Activated naive CD8-positive, alpha-beta T cell treated with anti-CD3 and anti-CD28 coated beads, Interleukin-2, amount 10 ng/mL, durations not matched to agents 7 days and 5 days (primary cell): ENCODE measurements around the gene PMPCB. TPM values are rescaled to one million over a fixed set of nuclear protein-coding genes. Genes with fewer than 3 reads are reported as not detected.

Source experiments
- ATAC-seq: fragments of 150-1000 bp; cut with Tn5 transposase; one replicate; pipeline ENCODE4 v1.10.0; 2021; ENCODE audit warnings: low read depth, moderate library complexity
- POLR2A ChIA-PET: fragments of 350-600 bp; sonication (Branson Sonifier 250); formaldehyde crosslinking; loops from one replicate; lab custom pipeline; 2021; ENCODE audit warnings: antibody characterized with exemption; lab: Charles Lee
- DNase-seq: peaks from one replicate; pipeline ENCODE4 v3.0.0; 2021
- H3K27ac Mint-ChIP-seq: one replicate; pipeline ENCODE4 v1.8.0; 2022; ENCODE audit warnings: mild to moderate bottlenecking, mixed read lengths
- H3K27me3 Mint-ChIP-seq: one replicate; pipeline ENCODE4 v1.8.0; 2022; ENCODE audit warnings: mild to moderate bottlenecking, moderate library complexity, mixed read lengths
- H3K36me3 Mint-ChIP-seq: one replicate; pipeline ENCODE4 v1.8.0; 2021; ENCODE audit warnings: mild to moderate bottlenecking, mixed read lengths
- H3K4me1 Mint-ChIP-seq: one replicate; pipeline ENCODE4 v1.8.0; 2021; ENCODE audit warnings: mixed read lengths
- H3K4me3 Mint-ChIP-seq: one replicate; pipeline ENCODE4 v1.8.0; 2022; ENCODE audit warnings: mild to moderate bottlenecking, moderate library complexity, mixed read lengths
- H3K9me3 Mint-ChIP-seq: one replicate; pipeline ENCODE4 v1.8.0; 2021; ENCODE audit warnings: mixed read lengths
- total RNA-seq, 2 experiments: library from RNA; stranded (reverse); gene quantifications; one replicate each; pipeline ENCODE4 v1.2.3, GENCODE V29; 2021

PMPCB gene
- total RNA-seq, 2 experiments from 2014 or later: 57.0 to 62.2 TPM

DNA sequence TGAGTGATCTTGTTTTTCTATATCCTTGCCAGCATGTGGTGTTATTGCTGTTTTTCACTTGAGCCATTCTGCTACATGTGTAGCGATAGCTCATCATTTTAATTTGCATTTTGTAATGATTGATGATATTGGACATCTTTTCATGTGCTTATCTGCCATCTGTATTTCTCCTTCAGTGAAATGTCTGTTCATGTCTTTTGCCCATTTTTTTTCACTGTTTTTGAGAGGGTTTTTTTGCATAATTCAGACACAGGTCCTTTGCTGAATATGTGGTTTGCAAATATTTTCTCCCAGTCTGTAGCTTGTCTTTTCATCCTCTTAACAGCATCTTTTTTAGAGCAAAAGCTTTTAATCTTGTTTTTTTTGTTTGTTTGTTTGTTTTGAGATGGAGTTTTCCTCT, 3.7 kb upstream of the PMPCB start:
- peaks cover 22% of the 10 kb centered on the region for H3K27me3 Mint-ChIP-seq
- POLR2A ChIA-PET: no interaction called here
- H3K36me3 Mint-ChIP-seq: no peaks in the 10 kb centered on the region
- ATAC-seq (no peak), DNase-seq (no peak)
- no peak overlapping the region for H3K4me3 Mint-ChIP-seq
- peaks cover 16% of the 10 kb centered on the region for H3K4me1 Mint-ChIP-seq
- H3K9me3 Mint-ChIP-seq: no peaks in the 10 kb centered on the region
- no peak overlapping the region for H3K27ac Mint-ChIP-seq

DNA sequence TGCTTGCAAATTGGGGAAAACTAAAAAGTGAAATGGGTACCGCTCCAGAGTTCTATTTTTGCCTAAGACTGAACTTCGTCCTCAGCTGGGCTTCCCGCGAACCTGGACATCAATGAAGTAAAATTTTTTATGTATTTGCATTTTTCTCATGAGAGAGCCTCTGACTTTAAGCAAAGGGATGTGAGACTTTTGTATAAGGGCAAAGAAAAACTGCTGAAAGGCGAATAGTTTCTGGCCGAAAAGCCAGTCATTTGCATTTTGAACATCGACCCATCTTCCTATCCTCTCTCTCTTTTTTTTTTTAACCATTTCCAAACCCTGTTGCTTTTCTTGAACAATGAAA, 573 bp downstream of the PMPCB start:
- DNase-seq (no peak), ATAC-seq (no peak)
- H3K27me3 Mint-ChIP-seq: peaks cover 3% of the 10 kb centered on the region
- POLR2A ChIA-PET: interaction anchor here (1.2 kb wide), 1 partner anchor 50 kb away, joined by 3 read pairs; the partner anchor contains the start of gene PSMC2
- peak overlapping the region; percentile 85 for H3K27ac Mint-ChIP-seq
- H3K9me3 Mint-ChIP-seq: no peaks in the 10 kb centered on the region
- peaks cover 12% of the 10 kb centered on the region for H3K36me3 Mint-ChIP-seq
- peaks cover 25% of the 10 kb centered on the region for H3K4me1 Mint-ChIP-seq
- H3K4me3 Mint-ChIP-seq: peak overlapping the region; percentile 85

DNA sequence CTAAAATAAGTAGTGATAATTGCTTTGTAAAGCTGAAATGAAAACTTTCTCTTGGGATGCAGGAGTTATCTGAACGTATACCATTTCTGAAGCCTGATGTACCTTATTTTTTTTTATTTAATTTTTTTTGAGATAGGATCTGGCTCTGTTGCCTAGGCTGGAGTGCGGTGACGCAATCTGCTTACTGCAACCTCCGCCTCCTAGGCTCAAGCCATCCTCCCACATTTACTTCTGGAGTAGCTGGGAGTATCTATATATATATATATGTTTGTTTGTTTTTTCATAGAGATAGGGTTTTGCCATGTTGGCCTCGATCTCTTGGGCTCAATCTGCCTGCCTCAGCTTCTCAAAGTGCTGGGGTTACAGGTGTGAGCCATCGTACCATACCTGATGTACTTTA, 2.4 kb downstream of the PMPCB start:
- ATAC-seq (no peak), DNase-seq (no peak)
- Mint-ChIP-seq H3K9me3 (no peaks in the 10 kb centered on the region), H3K27ac (no peak overlapping the region), H3K4me1 (peaks cover 25% of the 10 kb centered on the region), H3K27me3 (no peaks in the 10 kb centered on the region), H3K4me3 (no peak overlapping the region), H3K36me3 (peaks cover 22% of the 10 kb centered on the region)
- POLR2A ChIA-PET: no interaction called here

DNA sequence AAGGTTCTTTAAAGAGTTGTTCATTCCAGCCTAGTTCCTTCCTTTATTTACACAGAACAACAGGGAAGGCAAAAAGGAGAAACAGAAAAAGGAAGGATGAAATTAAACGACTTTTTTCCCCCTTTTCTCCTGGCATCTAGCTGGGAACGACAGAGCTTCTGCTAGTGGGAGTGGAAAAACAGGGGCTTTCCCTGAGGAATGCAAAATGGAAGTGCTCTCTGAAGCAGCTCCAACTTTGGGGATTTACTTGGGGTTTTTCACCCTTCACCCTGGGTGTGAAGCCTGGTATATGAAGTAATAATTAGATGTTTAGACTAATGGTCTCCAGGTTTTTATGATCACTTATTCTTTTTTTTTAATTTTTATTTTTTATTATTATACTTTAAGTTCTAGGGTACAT, 4.2 kb downstream of the PMPCB start:
- Mint-ChIP-seq H3K27ac (no peak overlapping the region), H3K27me3 (no peaks in the 10 kb centered on the region), H3K4me1 (peaks cover 23% of the 10 kb centered on the region), H3K9me3 (no peaks in the 10 kb centered on the region), H3K36me3 (peaks cover 31% of the 10 kb centered on the region), H3K4me3 (no peak overlapping the region)
- POLR2A ChIA-PET: no interaction called here
- DNase-seq (no peak), ATAC-seq (no peak)

DNA sequence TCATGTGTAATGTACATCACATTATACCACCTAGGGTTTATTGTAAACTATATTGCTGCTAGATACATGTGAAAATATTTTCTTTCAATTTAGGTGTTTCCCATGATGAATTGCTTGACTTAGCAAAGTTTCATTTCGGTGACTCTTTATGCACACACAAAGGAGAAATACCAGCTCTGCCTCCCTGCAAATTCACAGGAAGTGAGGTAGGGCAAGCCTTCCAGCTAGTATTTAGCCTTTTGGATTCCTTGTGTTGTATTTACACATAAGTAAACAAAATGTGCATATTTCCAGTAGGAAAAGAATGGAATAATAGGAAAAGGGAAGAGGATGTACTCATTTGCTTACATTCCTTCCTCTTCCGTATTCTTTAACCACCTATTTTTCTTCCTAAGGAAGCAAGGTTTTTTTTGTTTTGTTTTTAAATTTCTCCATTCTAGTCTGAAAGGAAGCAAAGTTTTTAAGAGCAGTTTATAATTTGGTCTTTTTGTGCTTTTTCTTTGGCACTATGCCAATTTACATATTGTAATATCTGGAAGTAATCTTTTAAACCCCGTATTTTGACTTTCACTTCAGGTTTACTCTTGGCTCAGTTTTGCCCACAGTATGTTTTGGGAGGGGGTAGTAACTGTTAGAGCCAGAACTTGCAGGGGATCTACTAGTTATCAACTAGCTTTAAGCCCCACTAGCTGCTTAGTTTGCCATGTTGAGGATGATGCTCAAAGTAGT, 10.4 kb downstream of the PMPCB start:
- no peaks in the 10 kb centered on the region for H3K9me3 Mint-ChIP-seq
- H3K4me1 Mint-ChIP-seq: no peaks in the 10 kb centered on the region
- POLR2A ChIA-PET: no interaction called here
- no peak for DNase-seq
- H3K36me3 Mint-ChIP-seq: peaks cover 38% of the 10 kb centered on the region
- ATAC-seq: no peak
- H3K4me3 Mint-ChIP-seq: no peak overlapping the region
- no peaks in the 10 kb centered on the region for H3K27me3 Mint-ChIP-seq
- H3K27ac Mint-ChIP-seq: no peak overlapping the region

DNA sequence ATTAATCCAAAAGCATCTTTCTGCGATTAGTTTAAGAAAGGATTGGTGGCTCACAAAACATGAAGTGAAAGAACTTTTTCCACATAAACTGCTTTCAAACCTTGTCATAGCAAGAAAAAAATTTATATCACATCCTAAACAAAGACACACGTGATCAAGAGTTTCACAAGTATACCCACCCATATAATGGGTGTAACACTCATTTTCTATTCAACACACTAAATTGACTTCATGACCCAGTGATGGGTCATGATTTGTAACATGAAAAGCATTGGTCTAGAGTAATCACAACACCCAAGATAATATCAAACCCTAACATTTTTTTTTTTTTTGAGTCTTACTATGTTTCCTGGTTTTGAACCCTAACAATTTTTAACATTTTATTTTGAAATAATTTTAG, 17.6 kb downstream of the PMPCB start:
- Mint-ChIP-seq H3K4me3 (no peak overlapping the region), H3K36me3 (peaks cover 41% of the 10 kb centered on the region), H3K9me3 (no peaks in the 10 kb centered on the region), H3K27me3 (no peaks in the 10 kb centered on the region), H3K4me1 (peaks cover 5% of the 10 kb centered on the region), H3K27ac (no peak overlapping the region)
- ATAC-seq (no peak), DNase-seq (no peak)
- POLR2A ChIA-PET: no interaction called here

DNA sequence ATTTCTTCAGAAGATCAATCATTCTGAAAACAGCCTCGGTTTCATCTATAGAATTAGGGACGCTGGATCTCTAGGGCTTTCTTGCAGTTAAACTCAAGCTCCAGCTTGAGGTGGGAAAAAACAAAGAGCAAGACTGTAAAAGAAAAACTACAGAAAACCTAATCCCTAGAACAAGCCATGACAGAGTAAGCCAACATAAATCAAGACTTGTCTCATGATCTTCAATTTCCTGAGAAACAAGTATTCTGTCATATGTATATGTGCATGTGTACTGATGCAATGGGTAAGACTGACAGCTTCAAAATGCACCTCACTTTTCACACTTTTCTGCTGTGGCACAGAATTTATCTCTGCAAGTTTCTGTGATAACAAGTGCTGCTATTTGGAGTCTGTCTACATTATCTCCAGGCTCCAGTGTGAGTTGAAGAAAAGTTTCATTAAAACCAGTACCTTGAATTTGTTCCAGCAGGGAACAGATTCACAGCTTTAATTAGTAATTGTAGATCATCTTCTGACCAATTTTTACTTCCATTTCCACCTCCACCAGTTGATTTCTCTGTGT, 19.2 kb downstream of the PMPCB start:
- Mint-ChIP-seq H3K9me3 (no peaks in the 10 kb centered on the region), H3K27me3 (no peaks in the 10 kb centered on the region), H3K27ac (peak overlapping the region; percentile 35), H3K4me1 (peaks cover 5% of the 10 kb centered on the region), H3K4me3 (no peak overlapping the region), H3K36me3 (peaks cover 38% of the 10 kb centered on the region)
- ATAC-seq (no peak), DNase-seq (no peak)
- POLR2A ChIA-PET: no interaction called here

DNA sequence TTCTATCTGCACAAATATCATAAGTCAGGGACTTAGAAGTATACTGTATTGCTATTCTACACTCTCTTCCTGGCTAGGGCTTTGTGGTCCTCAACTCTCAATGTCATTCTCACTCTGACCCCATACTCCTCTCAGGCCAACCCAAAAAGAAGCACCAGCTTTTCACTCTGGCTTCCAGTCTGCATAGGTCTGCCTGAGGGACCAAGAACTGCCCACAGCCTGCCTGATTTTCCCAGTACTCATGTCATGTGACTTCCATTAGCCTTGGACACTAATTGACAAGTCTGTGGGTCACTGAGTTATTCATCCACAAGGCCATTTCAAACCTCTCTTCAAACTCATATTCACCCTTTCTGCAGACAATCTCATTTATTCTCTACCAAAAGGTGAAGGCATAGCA, 19.8 kb downstream of the PMPCB start:
- no peak overlapping the region for H3K4me3 Mint-ChIP-seq
- DNase-seq (no peak), ATAC-seq (no peak)
- no peaks in the 10 kb centered on the region for H3K9me3 Mint-ChIP-seq
- peak overlapping the region; percentile 35 for H3K27ac Mint-ChIP-seq
- peaks cover 35% of the 10 kb centered on the region for H3K36me3 Mint-ChIP-seq
- H3K4me1 Mint-ChIP-seq: peaks cover 5% of the 10 kb centered on the region
- POLR2A ChIA-PET: no interaction called here
- no peaks in the 10 kb centered on the region for H3K27me3 Mint-ChIP-seq

DNA sequence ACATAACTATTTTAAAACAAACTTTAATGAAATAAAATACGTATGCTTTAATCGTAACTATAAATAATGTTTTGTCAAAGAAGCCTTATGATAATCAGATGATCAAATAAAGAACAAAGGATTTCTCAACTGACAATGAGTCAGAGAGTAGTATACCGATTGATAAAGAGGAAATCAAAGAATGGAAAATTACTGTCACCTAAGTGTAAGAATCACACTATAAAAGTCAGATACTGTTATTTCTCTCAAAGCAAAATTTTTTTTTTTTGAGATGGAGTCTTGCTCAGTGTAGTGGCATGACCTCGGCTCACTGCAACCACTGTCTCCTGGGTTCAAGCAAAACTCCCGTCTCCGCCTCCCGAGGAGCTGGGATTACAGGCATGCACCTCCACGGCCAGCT, 28.5 kb downstream of the PMPCB start:
- Mint-ChIP-seq H3K36me3 (peaks cover 7% of the 10 kb centered on the region), H3K4me3 (no peak overlapping the region), H3K27ac (no peak overlapping the region), H3K27me3 (no peaks in the 10 kb centered on the region), H3K4me1 (peaks cover 1% of the 10 kb centered on the region), H3K9me3 (no peaks in the 10 kb centered on the region)
- DNase-seq (no peak), ATAC-seq (no peak)
- POLR2A ChIA-PET: interaction anchor here (0.6 kb wide), 1 partner anchor 1627 kb away, joined by 4 read pairs; no protein-coding TSS in a partner anchor

DNA sequence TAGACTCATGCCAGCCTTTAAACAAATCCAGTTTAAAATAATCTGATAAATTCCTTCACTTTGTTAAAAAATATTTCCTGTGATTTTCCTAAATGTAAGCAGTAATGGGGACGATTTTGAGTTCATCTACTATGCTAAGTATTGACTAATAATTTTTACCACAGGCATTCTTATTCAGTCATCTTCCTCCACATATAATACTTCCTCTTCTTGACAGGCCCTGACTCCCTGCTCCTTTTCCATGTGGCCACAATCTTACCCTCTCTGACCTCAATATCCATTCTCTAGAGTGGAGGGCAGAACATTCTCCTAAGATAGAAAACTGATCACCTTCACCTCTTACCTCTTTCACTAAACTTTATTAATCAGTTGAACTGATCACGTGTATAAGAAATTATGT, 39.5 kb downstream of the PMPCB start:
- peaks cover 33% of the 10 kb centered on the region for H3K36me3 Mint-ChIP-seq

DNA sequence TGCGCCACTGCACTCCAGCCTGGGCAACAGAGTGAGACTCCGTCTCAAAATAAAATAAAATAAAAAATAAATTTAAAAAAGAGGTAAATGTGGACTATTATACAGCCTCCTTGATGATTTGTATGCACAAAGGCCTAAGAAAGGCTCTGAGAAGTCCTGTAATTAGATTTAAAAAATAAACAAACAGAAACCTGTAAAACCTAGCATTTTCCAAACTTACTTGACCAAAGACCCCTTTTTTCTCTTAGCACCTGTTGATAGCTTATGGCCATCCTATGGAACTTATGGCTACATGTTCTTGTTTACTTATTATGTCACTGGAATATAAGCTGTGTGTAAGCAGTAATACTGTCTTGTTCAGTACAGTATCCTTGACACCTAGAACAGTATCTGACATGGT, 41.6 kb downstream of the PMPCB start:
- ATAC-seq: no peak
- Mint-ChIP-seq H3K27me3 (no peaks in the 10 kb centered on the region), H3K36me3 (peaks cover 33% of the 10 kb centered on the region), H3K9me3 (no peaks in the 10 kb centered on the region), H3K4me1 (peaks cover 24% of the 10 kb centered on the region), H3K4me3 (no peak overlapping the region), H3K27ac (no peak overlapping the region)
- POLR2A ChIA-PET: no interaction called here
- DNase-seq: no peak

More for the DNA sequence above, 39.5 kb downstream of the PMPCB start:
- Mint-ChIP-seq H3K4me3 (no peak overlapping the region), H3K4me1 (peaks cover 16% of the 10 kb centered on the region), H3K27me3 (no peaks in the 10 kb centered on the region), H3K27ac (no peak overlapping the region), H3K9me3 (no peaks in the 10 kb centered on the region)
- no peak for DNase-seq
- ATAC-seq: no peak
- POLR2A ChIA-PET: no interaction called here

DNA sequence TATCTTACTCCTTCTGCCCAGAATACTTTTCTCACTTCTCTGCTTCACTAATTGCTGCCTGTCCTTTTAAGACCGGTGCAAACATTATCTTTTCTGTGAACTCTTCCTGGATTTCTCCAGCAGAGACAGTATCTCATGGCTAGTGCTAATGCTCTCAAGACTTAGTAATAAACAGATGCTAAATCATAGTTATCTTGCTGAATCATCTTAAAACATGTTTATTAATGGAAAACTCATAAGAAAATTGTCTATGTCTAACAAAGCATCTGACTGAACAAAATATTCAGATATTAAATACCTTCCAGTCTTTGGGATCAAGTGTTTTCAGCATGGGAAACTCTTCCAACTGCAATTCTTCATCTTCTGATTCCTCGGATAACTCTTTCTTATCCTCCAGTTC, 44.2 kb downstream of the PMPCB start:
- Mint-ChIP-seq H3K4me1 (peaks cover 36% of the 10 kb centered on the region), H3K36me3 (peaks cover 33% of the 10 kb centered on the region), H3K27ac (no peak overlapping the region), H3K27me3 (no peaks in the 10 kb centered on the region), H3K4me3 (no peak overlapping the region), H3K9me3 (no peaks in the 10 kb centered on the region)
- DNase-seq: no peak
- POLR2A ChIA-PET: no interaction called here
- ATAC-seq: no peak

DNA sequence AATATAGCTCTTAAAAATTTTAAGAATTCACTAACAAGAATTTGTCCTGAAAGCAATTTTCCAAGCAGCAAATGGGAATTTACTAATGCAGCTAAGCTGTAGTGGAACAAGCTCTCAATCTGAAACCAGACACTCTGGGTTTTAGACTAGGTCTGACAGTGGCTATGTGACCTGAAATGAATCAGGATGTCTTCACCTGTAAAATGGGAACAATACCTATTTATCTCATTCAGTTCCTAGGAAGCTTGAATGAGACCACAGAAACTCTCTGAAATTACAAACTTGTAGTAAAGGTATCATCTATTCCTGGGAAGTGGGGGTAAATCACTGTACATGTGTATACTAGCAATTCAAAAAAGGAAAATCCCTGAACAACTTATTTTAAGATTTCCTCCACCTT, 46.1 kb downstream of the PMPCB start:
- Mint-ChIP-seq H3K36me3 (peaks cover 24% of the 10 kb centered on the region), H3K27me3 (no peaks in the 10 kb centered on the region), H3K4me3 (peak overlapping the region; percentile 99), H3K9me3 (no peaks in the 10 kb centered on the region), H3K27ac (peak overlapping the region; percentile 99), H3K4me1 (peaks cover 43% of the 10 kb centered on the region)
- DNase-seq: no peak
- no peak for ATAC-seq
- POLR2A ChIA-PET: interaction anchor here (0.8 to 1.3 kb wide), 3 partner anchors 12 to 1670 kb away, joined by 3 read pairs; partner anchors contain the start of gene KMT2E
